ENCODE measurements around the gene GREB1.

Gene GREB1

DNA sequence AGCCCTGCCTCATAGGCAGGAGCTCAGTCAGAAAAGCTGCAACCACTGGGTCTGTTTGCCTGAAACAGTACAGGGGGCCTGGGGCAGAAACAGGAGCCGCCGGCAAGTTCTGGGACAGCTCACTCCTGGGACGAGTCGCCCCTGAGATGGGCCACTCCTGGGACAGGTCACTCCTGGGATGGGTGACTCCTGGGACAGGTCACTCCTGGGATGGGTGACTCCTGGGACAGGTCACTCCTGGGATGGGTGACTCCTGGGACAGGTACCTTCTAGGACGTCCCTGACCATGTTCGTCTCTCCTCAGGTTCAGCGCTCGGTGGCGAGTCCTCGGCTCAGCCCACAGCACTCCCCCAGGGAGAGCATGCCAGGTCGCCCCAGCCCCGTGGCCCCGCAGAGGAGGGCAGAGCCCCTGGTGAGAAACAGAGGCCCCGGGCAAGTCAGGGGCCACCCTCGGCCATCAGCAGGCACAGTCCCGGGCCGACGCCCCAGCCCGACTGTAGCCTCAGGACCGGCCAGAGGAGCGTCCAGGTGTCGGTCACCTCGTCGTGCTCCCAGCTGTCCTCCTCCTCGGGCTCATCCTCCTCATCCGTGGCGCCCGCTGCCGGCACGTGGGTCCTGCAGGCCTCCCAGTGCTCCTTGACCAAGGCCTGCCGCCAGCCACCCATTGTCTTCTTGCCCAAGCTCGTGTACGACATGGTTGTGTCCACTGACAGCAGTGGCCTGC lies 84.3 kb downstream of the GREB1 start:
- no peak for TF ChIP-seq CTCF (IDR thresholded peaks at IDR 0.05)
- no peak overlapping the region for H3K4me3 ChIP-seq
- no peak overlapping the region for H3K27ac ChIP-seq
- DNase-seq (ENCODE audit: low spot score) = no peak

DNA sequence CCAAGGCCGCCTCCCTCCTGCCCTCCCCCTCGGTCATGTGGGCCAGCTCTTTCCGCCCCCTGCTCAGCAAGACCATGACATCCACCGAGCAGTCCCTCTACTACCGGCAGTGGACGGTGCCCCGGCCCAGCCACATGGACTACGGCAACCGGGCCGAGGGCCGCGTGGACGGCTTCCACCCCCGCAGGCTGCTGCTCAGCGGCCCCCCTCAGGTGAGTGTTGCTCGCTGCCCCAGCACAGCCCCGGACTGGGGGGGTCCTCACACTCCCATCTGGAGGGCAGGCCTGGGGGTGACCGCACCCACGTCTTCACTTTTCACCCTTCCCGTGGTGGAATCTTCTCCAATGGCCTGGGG lies 84.8 kb downstream of the GREB1 start:
- TF ChIP-seq CTCF (IDR thresholded peaks at IDR 0.05) = no peak
- no peak overlapping the region for H3K4me3 ChIP-seq
- no peak overlapping the region for H3K27ac ChIP-seq
- no peak for DNase-seq (ENCODE audit: low spot score)

GRCh38 chr2:11621410-11621809 lies 87.6 kb downstream of the GREB1 start:
- TF ChIP-seq CTCF (IDR thresholded peaks at IDR 0.05) = no peak
- DNase-seq (ENCODE audit: low spot score) = no peak
- no peak overlapping the region for H3K4me3 ChIP-seq
- no peak overlapping the region for H3K27ac ChIP-seq

DNA sequence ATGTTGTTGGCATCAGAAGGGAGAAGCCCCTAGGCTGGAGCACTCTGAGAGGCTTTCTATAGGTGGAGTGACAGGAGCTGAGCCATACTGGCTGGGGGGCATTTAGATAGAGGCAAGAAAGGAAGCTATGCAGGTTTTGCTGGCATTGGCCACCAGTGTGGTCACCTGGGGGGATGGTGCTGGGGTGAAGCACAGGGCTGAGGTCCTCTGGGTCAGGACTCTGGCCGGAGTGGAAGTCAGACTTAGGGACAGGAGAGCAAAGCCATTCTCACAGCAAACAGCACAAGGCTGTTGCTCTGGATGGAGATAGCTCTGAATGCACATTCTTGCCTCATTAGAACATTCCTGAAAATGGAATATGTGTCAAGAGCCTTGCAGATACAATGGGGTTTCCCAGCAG lies 88.8 kb downstream of the GREB1 start:
- no peak for TF ChIP-seq CTCF (IDR thresholded peaks at IDR 0.05)
- Histone ChIP-seq H3K27ac (no peak overlapping the region), H3K4me3 (no peak overlapping the region)
- DNase-seq (ENCODE audit: low spot score) = no peak

- no peak overlapping the region for H3K4me3 ChIP-seq
- DNase-seq (ENCODE audit: low spot score) = no peak
- TF ChIP-seq CTCF (IDR thresholded peaks at IDR 0.05) = no peak
These were observed 91.0 kb downstream of the GREB1 start for GRCh38 chr2:11624893-11625292.

DNA sequence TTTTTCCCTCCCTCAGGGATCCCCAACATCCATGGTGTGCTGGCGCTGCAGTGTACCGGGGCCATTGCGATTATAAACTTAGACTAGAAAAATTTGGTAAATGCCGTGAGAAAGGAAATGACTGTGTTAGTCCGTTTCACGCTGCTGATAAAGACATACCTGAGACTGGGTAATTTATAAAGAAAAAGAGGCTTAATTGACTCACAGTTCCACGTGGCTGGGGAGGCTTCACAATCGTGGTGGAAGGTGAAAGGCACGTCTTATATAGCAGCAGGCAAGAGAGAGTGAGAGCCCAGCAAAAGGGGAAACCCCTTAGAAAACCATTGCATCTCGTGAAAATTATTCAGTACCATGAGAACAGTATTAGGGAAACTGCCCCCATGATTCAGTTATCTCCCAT lies 91.8 kb downstream of the GREB1 start:
- no peak for TF ChIP-seq CTCF (IDR thresholded peaks at IDR 0.05)
- no peak overlapping the region for H3K4me3 ChIP-seq
- no peak for DNase-seq (ENCODE audit: low spot score)
- no peak overlapping the region for H3K27ac ChIP-seq

More at GRCh38 chr2:11624893-11625292, 91.0 kb downstream of the GREB1 start:
- no peak overlapping the region for H3K27ac ChIP-seq

DNA sequence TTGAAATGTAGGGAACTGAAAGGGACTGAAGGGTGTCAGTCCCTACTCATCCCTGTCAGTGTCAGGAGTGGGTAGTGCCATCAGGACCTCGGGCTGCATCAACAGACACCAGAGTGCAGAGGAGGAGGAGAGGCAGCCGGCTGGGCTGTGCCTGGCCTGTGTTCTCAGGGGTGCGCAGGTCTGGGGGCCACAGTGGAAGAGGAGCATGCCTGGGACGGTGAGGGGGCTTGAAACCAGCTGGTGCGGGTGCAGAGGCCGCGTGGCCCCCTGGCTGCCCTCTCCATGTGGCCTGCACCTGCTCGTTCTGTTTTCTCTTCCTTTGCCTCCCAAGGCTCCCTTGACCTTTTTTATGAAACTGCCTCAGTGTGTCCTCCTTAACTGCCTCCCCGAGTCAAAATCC lies 94.8 kb downstream of the GREB1 start:
- Histone ChIP-seq H3K27ac (no peak overlapping the region), H3K4me3 (no peak overlapping the region)
- no peak for TF ChIP-seq CTCF (IDR thresholded peaks at IDR 0.05)
- DNase-seq (ENCODE audit: low spot score) = no peak
